PC-3 (cell line): ENCODE data around the gene OR10S1. TPM values are rescaled to one million over a fixed set of nuclear protein-coding genes. Genes with fewer than 3 reads are reported as not detected.
"Not testable (repeated sequence)": the region's sequence is repeated elsewhere in the genome, so short reads cannot be mapped to it uniquely, and the experiment has no call there.

Source experiments
- ATAC-seq: fragments of 200-7000 bp; cut with Tn5 transposase; 2 replicates; pipeline ENCODE4 v1.9.1; 2020; ENCODE audit warnings: mild to moderate bottlenecking, moderate library complexity
- Bru-seq: library from RNA; stranded (reverse); fragments of 400-500 nt; gene quantifications from one replicate; lab custom pipeline; 2021; lab: Mats Ljungman, UMichigan
- BruChase-seq, 2 experiments: library from RNA; stranded (reverse); fragments of 400-500 nt; gene quantifications; one replicate each; lab custom pipeline; 2021; lab: Mats Ljungman, UMichigan
- BruUV-seq: library from RNA; stranded (reverse); fragments of 400-500 nt; replicated peaks from 2 replicates; lab custom pipeline; 2021; lab: Mats Ljungman, UMichigan
- CTCF ChIA-PET: fragments of 300-600 bp; sonication (Branson Sonifier 250); formaldehyde crosslinking; loops from one replicate; lab custom pipeline; 2022; ENCODE audit warnings: antibody characterized with exemption; lab: Charles Lee
- POLR2A ChIA-PET: fragments of 300-600 bp; sonication (Branson Sonifier 250); formaldehyde crosslinking; loops from one replicate; lab custom pipeline; 2022; ENCODE audit warnings: antibody characterized with exemption; ENCODE audit not compliant: unreplicated experiment; lab: Charles Lee
- DNase-seq: peaks from one replicate; pipeline ENCODE4 v3.0.0-alpha.2; 2015
- H2AFZ ChIP-seq: fragments of 300-600 bp; sonication (generic); 2 replicates; pipeline ENCODE4 v1.6.0; 2016; ENCODE audit warnings: antibody characterized with exemption, low read length
- H3F3A ChIP-seq: fragments of 300-600 bp; sonication (generic); one replicate; pipeline ENCODE4 v1.6.0; 2017; ENCODE audit warnings: antibody characterized with exemption, low read length, control low read depth, mild to moderate bottlenecking; ENCODE audit not compliant: unreplicated experiment
- H3K27ac ChIP-seq: fragments of 300-600 bp; sonication (generic); 2 replicates; pipeline ENCODE4 v1.5.1; 2016; ENCODE audit warnings: mild to moderate bottlenecking, low read length
- H3K27me3 ChIP-seq: fragments of 300-600 bp; sonication (generic); 2 replicates; pipeline ENCODE4 v1.6.1; 2016; ENCODE audit warnings: low read length, mixed read lengths
- H3K36me3 ChIP-seq: fragments of 300-600 bp; sonication (generic); 2 replicates; pipeline ENCODE4 v1.6.1; 2016; ENCODE audit warnings: low read depth, mixed run types, low read length, mixed read lengths
- H3K4me1 ChIP-seq: fragments of 300-600 bp; sonication (generic); 2 replicates; pipeline ENCODE4 v1.5.1; 2016; ENCODE audit warnings: low read length; ENCODE audit not compliant: insufficient read depth
- H3K4me2 ChIP-seq: fragments of 300-600 bp; sonication (generic); 2 replicates; pipeline ENCODE4 v1.6.0; 2016; ENCODE audit warnings: low read length
- H3K4me3 ChIP-seq: fragments of 300-600 bp; sonication (generic); 2 replicates; pipeline ENCODE4 v1.5.1; 2016; ENCODE audit warnings: mild to moderate bottlenecking, low read length, mixed read lengths
- H3K79me2 ChIP-seq: fragments of 300-600 bp; sonication (generic); 2 replicates; pipeline ENCODE4 v1.6.1; 2017; ENCODE audit warnings: low read length, mixed read lengths
- H3K9ac ChIP-seq: fragments of 300-600 bp; sonication (generic); 2 replicates; pipeline ENCODE4 v1.6.0; 2016; ENCODE audit warnings: mild to moderate bottlenecking, low read length
- H3K9me2 ChIP-seq: fragments of 300-600 bp; sonication (generic); replicated peaks from 2 replicates; pipeline ENCODE4 v1.6.1; 2016; ENCODE audit warnings: mixed run types, low read length, mixed read lengths
- H3K9me3 ChIP-seq: fragments of 300-600 bp; sonication (generic); 2 replicates; pipeline ENCODE4 v1.6.1; 2016; ENCODE audit warnings: low read length, mixed read lengths
- H4K20me1 ChIP-seq: fragments of 300-600 bp; sonication (generic); 2 replicates; pipeline ENCODE4 v1.6.1; 2016; ENCODE audit warnings: low read length, mixed read lengths
- EZH2 ChIP-seq: fragments of 300-600 bp; sonication (generic); IDR thresholded peaks from one replicate; pipeline ENCODE4 v1.6.1; 2017; ENCODE audit warnings: antibody characterized with exemption, mild to moderate bottlenecking, low read length; ENCODE audit not compliant: unreplicated experiment
- EZH2phosphoT487 ChIP-seq: fragments of 300-600 bp; sonication (generic); IDR thresholded peaks from 2 replicates; pipeline ENCODE4 v1.6.1; 2018; ENCODE audit warnings: mild to moderate bottlenecking, antibody characterized with exemption, low read length, borderline replicate concordance
- intact Hi-C: fragments of 100-400 bp; cut with micrococcal nuclease; formaldehyde crosslinking; loops from 2 replicates; pipeline ENCODE4 v1.9.0; 2023
- long read RNA-seq: library from polyadenylated mRNA; unstranded; transcript quantifications from one replicate; pipeline ENCODE4 v2.0.0, GENCODE V29; 2021; ENCODE audit not compliant: unreplicated experiment
- total RNA-seq: library from RNA; depleted of rRNA; stranded (reverse); fragments of >200 nt; gene quantifications from 2 replicates; pipeline ENCODE4 v1.2.3, GENCODE V29; 2014; rRNA removed
- TF ChIP-seq, protein P1 (sequence below): fragments of 300-600 bp; sonication (generic); conservative IDR thresholded peaks from 2 replicates; pipeline ENCODE4 v1.5.1; 2017; ENCODE audit warnings: antibody characterized with exemption, low read depth, mild to moderate bottlenecking, low read length

OR10S1 gene
- total RNA-seq (not detected in 2 replicates), Bru-seq, nascent RNA (not detected), BruChase-seq, experiment 1, labeled RNA remaining after a 6-hour chase (not detected), BruChase-seq, experiment 2, labeled RNA remaining after a 2-hour chase (not detected)
- long read RNA-seq: 0 reads

DNA sequence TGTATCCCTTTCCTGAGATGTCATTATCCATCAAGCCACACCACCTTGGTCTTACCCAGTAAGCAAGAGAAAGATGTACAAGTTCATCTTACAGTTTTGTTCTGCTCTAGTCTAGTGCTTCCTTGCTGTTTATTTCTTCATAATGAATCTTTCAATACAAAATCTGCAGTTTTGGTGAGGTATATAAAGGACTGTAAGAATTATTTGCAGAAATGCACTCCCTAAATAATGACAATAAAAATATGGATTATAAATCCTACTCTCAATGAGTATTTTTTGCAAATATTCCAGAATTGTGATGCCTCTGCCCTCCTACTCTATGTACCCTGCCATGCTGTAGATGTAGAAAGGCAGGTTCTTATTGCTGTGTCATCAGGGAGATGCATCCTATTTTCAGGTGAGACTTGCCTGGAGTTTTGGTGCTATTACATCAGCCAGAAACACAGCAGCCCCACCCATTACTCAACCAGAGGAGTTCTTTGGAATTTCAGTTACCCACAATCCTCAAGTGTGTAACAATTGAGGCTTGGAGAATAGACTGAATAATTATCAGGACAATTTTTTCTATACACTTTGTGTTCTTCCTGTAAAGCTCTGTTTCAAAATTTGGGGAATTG, at the start of gene OR10S1:
Gene OR10S1 (minus strand): TSS at position 51 of the 617 bp plus-strand sequence. CDS start 117 bp downstream, outside the sequence.
- BruUV-seq: no TSS peak
- CTCF ChIA-PET: no interaction called here
- TF ChIP-seq EZH2 (no peak), EZH2phosphoT487 (no peak)
- TF ChIP-seq, protein P1, sequence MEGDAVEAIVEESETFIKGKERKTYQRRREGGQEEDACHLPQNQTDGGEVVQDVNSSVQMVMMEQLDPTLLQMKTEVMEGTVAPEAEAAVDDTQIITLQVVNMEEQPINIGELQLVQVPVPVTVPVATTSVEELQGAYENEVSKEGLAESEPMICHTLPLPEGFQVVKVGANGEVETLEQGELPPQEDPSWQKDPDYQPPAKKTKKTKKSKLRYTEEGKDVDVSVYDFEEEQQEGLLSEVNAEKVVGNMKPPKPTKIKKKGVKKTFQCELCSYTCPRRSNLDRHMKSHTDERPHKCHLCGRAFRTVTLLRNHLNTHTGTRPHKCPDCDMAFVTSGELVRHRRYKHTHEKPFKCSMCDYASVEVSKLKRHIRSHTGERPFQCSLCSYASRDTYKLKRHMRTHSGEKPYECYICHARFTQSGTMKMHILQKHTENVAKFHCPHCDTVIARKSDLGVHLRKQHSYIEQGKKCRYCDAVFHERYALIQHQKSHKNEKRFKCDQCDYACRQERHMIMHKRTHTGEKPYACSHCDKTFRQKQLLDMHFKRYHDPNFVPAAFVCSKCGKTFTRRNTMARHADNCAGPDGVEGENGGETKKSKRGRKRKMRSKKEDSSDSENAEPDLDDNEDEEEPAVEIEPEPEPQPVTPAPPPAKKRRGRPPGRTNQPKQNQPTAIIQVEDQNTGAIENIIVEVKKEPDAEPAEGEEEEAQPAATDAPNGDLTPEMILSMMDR: no peak

DNA sequence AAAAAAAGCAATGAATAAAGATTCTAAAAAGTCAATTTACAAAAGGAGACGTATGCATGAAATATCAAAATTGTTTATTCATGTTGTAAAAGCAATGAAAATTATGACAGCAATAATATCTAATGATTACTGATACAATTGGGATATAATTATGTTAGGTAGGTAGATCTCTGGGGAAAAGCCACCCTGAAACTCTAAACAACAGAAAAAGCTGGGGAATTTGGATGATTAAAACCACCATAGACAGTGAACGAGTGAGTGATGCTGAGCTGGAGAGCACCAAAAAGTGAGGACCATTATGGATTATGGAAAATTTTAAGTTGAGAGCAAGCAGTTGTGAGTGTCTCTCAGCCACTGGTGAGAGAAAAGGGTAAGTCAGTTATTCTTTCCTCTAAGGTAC, 48.9 kb upstream of the OR10S1 start, which contains the start of gene OR10G8:
Gene OR10G8 (plus strand): TSS at position 301 of the 400 bp plus-strand sequence. CDS start 2,825 bp downstream, outside the sequence.
- H3K36me3 ChIP-seq: no peaks in the 10 kb centered on the region
- no peaks in the 10 kb centered on the region for H3K9me3 ChIP-seq
- H2AFZ ChIP-seq: no peak within 1 kb of the TSS
- H3K4me2 ChIP-seq: no peak within 1 kb of the TSS
- TF ChIP-seq EZH2phosphoT487: no peak
- TF ChIP-seq, protein P1: no peak
- TF ChIP-seq EZH2: no peak
- no peaks in the 10 kb centered on the region for H4K20me1 ChIP-seq
- intact Hi-C loops: no loop called here
- peaks cover 29% of the 10 kb centered on the region for H3K27me3 ChIP-seq
- H3K9me2 ChIP-seq: no peaks in the 10 kb centered on the region
- BruUV-seq: no TSS peak
- no peaks in the 10 kb centered on the region for H3F3A ChIP-seq
- ChIA-PET POLR2A (no interaction called here), CTCF (no interaction called here)
- H3K79me2 ChIP-seq: no peaks in the 10 kb centered on the region
- no peak within 1 kb of the TSS for H3K4me3 ChIP-seq
- DNase-seq (no peak), ATAC-seq (no peak)
- no peak within 1 kb of the TSS for H3K9ac ChIP-seq
- H3K27ac ChIP-seq: no peak within 1 kb of the TSS
- H3K4me1 ChIP-seq: no peaks in the 10 kb centered on the region

More for the DNA sequence above, at the start of gene OR10S1:
- no peak within 1 kb of the TSS for H3K9ac ChIP-seq
- ATAC-seq: no peak
- H3K4me1 ChIP-seq: peaks cover 15% of the 10 kb centered on the region
- H3K4me3 ChIP-seq: no peak within 1 kb of the TSS
- H3K36me3 ChIP-seq: no peaks in the 10 kb centered on the region
- DNase-seq: no peak
- no peaks in the 10 kb centered on the region for H3K9me3 ChIP-seq
- no peaks in the 10 kb centered on the region for H3K9me2 ChIP-seq
- H2AFZ ChIP-seq: no peak within 1 kb of the TSS
- H3K79me2 ChIP-seq: no peaks in the 10 kb centered on the region
- H3F3A ChIP-seq: peaks cover 6% of the 10 kb centered on the region
- H3K27me3 ChIP-seq: no peaks in the 10 kb centered on the region; the same call in 1 of the 2 replicates
- POLR2A ChIA-PET: no interaction called here
- no peak within 1 kb of the TSS for H3K27ac ChIP-seq
- no peak within 1 kb of the TSS for H3K4me2 ChIP-seq
- intact Hi-C loops: no loop called here
- no peaks in the 10 kb centered on the region for H4K20me1 ChIP-seq

- H3K79me2 ChIP-seq, H4K20me1 ChIP-seq, POLR2A ChIA-PET, H2AFZ ChIP-seq, H3K4me2 ChIP-seq, BruUV-seq, H3K9ac ChIP-seq, H3F3A ChIP-seq, intact Hi-C loops, H3K4me1 ChIP-seq, H3K36me3 ChIP-seq, H3K9me2 ChIP-seq, H3K4me3 ChIP-seq, ATAC-seq, DNase-seq, CTCF ChIA-PET, H3K27ac ChIP-seq, H3K9me3 ChIP-seq: not testable (repeated sequence)
- peaks cover 61% of the 10 kb centered on the region for H3K27me3 ChIP-seq
Observed at GRCh38 chr11:124015837-124016236, 38.3 kb upstream of the OR10S1 start.
